ENCODE results near the gene PRKAG1.

Gene PRKAG1

GRCh38 chr12:49043856-49044258 is 25.3 kb upstream of the PRKAG1 start:
- Histone ChIP-seq H2AFZ (ENCODE audit: low read length) (no peak overlapping the region), H3K36me3 (ENCODE audit: insufficient read depth, low read length) (peaks cover 96% of the 10 kb centered on the region; the same call in 1 of the 2 replicates), H3K27me3 (ENCODE audit: insufficient read depth, low read length, poor library complexity, severe bottlenecking) (no peaks in the 10 kb centered on the region), H3K4me3 (ENCODE audit: low read length, poor library complexity, severe bottlenecking) (no peak overlapping the region), H3K9ac (ENCODE audit: low read depth, low read length, poor library complexity, severe bottlenecking) (no peak overlapping the region), H4K20me1 (ENCODE audit: insufficient read depth, low read length, poor library complexity, severe bottlenecking) (peaks cover 9% of the 10 kb centered on the region), H3K4me2 (ENCODE audit: low read depth, low read length, poor library complexity, severe bottlenecking) (no peak overlapping the region), H3K9me2 (replicated peaks; ENCODE audit: low read depth, low read length) (no peaks in the 10 kb centered on the region), H3K79me2 (ENCODE audit: insufficient read depth, low read length) (no peaks in the 10 kb centered on the region), H3K9me3 (ENCODE audit: insufficient read depth, low read depth, low read length) (no peaks in the 10 kb centered on the region), H3F3A (ENCODE audit: low read depth) (no peaks in the 10 kb centered on the region), H3K4me1 (ENCODE audit: insufficient read depth, low read length, poor library complexity, severe bottlenecking) (no peaks in the 10 kb centered on the region)
- no peak for TF ChIP-seq EZH2phosphoT487 (IDR thresholded peaks at IDR 0.05; ENCODE audit: borderline replicate concordance)
- peak; percentile 84 for TF ChIP-seq CTCF (conservative IDR thresholded peaks at IDR 0.05; ENCODE audit: low read length)

DNA sequence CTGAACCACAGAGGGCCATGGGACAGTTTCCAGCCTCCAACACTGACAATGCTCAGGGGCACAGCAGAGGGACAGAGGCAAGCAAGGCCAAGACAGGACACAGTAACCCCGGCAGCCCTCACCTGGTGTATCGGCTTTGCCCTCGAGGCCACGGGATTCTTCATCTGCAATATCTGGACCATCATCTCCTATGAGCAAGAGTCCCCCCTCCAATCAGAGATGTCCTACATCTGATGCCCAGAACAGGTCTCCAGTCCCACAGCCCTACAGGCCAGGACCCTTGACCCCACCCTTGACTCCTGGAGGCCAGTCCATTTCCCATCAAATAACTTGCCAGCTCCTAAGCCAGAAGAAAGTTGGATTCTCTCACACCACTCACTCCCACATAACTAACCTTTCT is 24.7 kb upstream of the PRKAG1 start:
- H3K27me3 ChIP-seq (ENCODE audit: insufficient read depth, low read length, poor library complexity, severe bottlenecking), result no peaks in the 10 kb centered on the region
- H3K9ac ChIP-seq (ENCODE audit: low read depth, low read length, poor library complexity, severe bottlenecking), result no peak overlapping the region
- H3K79me2 ChIP-seq (ENCODE audit: insufficient read depth, low read length), result no peaks in the 10 kb centered on the region
- peaks cover 9% of the 10 kb centered on the region for H4K20me1 ChIP-seq (ENCODE audit: insufficient read depth, low read length, poor library complexity, severe bottlenecking)
- no peaks in the 10 kb centered on the region for H3K4me1 ChIP-seq (ENCODE audit: insufficient read depth, low read length, poor library complexity, severe bottlenecking)
- H3K4me3 ChIP-seq (ENCODE audit: low read length, poor library complexity, severe bottlenecking), result no peak overlapping the region
- H3K36me3 ChIP-seq (ENCODE audit: insufficient read depth, low read length), result peaks cover 96% of the 10 kb centered on the region; the same call in 1 of the 2 replicates
- TF ChIP-seq CTCF (conservative IDR thresholded peaks at IDR 0.05; ENCODE audit: low read length), result no peak
- H3K9me2 ChIP-seq (replicated peaks; ENCODE audit: low read depth, low read length), result no peaks in the 10 kb centered on the region
- no peak overlapping the region for H2AFZ ChIP-seq (ENCODE audit: low read length)
- no peaks in the 10 kb centered on the region for H3K9me3 ChIP-seq (ENCODE audit: insufficient read depth, low read depth, low read length)
- H3F3A ChIP-seq (ENCODE audit: low read depth), result no peaks in the 10 kb centered on the region
- no peak overlapping the region for H3K4me2 ChIP-seq (ENCODE audit: low read depth, low read length, poor library complexity, severe bottlenecking)

GRCh38 chr12:49041881-49042484 is 23.4 kb upstream of the PRKAG1 start:
- H3K9me3 ChIP-seq (ENCODE audit: insufficient read depth, low read depth, low read length), result no peaks in the 10 kb centered on the region
- H2AFZ ChIP-seq (ENCODE audit: low read length), result no peak overlapping the region
- TF ChIP-seq EZH2phosphoT487 (IDR thresholded peaks at IDR 0.05; ENCODE audit: borderline replicate concordance) (no peak), CTCF (conservative IDR thresholded peaks at IDR 0.05; ENCODE audit: low read length) (no peak)
- no peak overlapping the region for H3K9ac ChIP-seq (ENCODE audit: low read depth, low read length, poor library complexity, severe bottlenecking)
- no peaks in the 10 kb centered on the region for H3K4me1 ChIP-seq (ENCODE audit: insufficient read depth, low read length, poor library complexity, severe bottlenecking)
- H4K20me1 ChIP-seq (ENCODE audit: insufficient read depth, low read length, poor library complexity, severe bottlenecking), result peaks cover 9% of the 10 kb centered on the region
- no peaks in the 10 kb centered on the region for H3F3A ChIP-seq (ENCODE audit: low read depth)
- H3K4me3 ChIP-seq (ENCODE audit: low read length, poor library complexity, severe bottlenecking), result no peak overlapping the region
- H3K9me2 ChIP-seq (replicated peaks; ENCODE audit: low read depth, low read length), result no peaks in the 10 kb centered on the region
- H3K79me2 ChIP-seq (ENCODE audit: insufficient read depth, low read length), result no peaks in the 10 kb centered on the region
- no peak overlapping the region for H3K4me2 ChIP-seq (ENCODE audit: low read depth, low read length, poor library complexity, severe bottlenecking)
- H3K36me3 ChIP-seq (ENCODE audit: insufficient read depth, low read length), result peaks cover 96% of the 10 kb centered on the region; the same call in 1 of the 2 replicates
- H3K27me3 ChIP-seq (ENCODE audit: insufficient read depth, low read length, poor library complexity, severe bottlenecking), result no peaks in the 10 kb centered on the region

Data from Loucy (cell line).